KG1 (cell line): Measurements from ENCODE around the gene GANAB.
"Not testable (repeated sequence)": the region's sequence is repeated elsewhere in the genome, so short reads cannot be mapped to it uniquely, and the experiment has no call there.

Experiments used
- DNase-seq: peaks from one replicate; lab custom pipeline; 2025; lab: John Stamatoyannopoulos, UW

GANAB gene

DNA sequence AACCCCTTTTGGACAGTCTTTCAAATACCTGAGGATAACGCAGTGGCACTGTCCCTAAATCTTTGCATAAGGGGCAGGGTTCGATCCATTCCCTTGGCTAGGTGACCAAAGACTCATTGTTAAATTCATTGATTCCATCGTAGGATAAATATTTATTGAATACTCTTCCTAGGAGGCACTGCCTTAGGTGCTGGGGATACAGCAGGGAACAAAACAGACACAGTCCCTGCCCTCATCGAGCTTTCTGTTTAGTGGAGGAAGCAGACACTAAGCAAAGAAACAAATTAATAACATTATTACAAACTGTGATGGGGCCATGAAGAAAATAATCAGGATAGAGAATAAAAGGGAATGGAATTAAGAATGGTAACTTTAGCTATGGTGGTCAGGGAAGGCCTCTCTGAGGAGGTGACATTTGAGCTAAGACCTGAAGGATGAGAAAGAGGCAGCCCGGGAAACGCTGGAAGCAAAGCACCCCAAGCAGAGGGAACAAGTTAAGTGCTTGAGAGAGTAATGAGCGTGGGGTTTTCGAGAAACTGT is 25.3 kb downstream of the GANAB start:
- no peak for DNase-seq

DNA sequence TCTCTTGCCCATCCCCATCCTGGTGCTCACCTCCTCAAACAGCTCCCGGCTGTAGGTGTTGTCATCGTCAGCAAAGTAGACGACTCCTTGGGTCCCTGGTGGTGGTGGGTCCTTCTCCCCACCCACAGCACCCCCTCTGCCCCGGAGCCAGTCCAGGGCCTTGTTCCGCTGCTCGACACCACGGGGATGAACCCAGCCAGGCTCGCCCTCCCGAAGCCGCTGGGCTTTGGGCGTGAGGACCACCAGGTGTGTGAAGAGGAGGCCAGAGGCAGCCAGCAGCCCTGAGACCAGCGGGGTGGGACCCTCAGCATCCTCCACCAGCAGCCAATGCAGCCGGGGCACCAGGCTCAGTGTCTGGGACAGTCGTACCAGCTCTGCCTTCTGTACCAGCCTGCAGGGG is 29.5 kb downstream of the GANAB start:
- not testable (repeated sequence) for DNase-seq

- DNase-seq, result no peak
Observed at GRCh38 chr11:62615521-62615920, 30.9 kb downstream of the GANAB start.

DNA sequence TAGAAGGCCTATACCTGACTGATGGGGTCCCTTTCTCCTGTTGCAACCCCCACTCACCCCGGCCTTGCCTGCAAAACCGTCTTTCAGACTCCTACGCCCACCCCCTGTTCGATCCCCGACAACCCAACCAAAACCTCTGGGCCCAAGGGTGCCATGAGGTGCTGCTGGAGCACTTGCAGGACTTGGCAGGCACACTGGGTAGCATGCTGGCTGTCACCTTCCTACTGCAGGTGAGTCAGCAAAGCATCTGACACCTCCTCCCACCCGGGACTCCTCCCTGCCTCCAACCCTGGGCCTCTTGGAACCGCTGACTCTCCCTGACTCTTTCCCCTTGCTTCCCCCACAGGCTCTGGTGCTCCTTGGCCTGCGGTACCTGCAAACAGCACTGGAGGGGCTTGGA is 32.1 kb downstream of the GANAB start:
- no peak for DNase-seq

GRCh38 chr11:62613291-62613778 is 33.1 kb downstream of the GANAB start:
- DNase-seq, result no peak

- DNase-seq, result peak; percentile 87
Observed at GRCh38 chr11:62612366-62613290, 33.8 kb downstream of the GANAB start, which contains the start of the genes EML3 and ROM1. TSS of gene EML3 (minus strand) at chr11:62612775. CDS start at chr11:62612457, 318 bp downstream. TSS of gene ROM1 (plus strand) at chr11:62613257. CDS start at chr11:62613282, 25 bp downstream.

DNA sequence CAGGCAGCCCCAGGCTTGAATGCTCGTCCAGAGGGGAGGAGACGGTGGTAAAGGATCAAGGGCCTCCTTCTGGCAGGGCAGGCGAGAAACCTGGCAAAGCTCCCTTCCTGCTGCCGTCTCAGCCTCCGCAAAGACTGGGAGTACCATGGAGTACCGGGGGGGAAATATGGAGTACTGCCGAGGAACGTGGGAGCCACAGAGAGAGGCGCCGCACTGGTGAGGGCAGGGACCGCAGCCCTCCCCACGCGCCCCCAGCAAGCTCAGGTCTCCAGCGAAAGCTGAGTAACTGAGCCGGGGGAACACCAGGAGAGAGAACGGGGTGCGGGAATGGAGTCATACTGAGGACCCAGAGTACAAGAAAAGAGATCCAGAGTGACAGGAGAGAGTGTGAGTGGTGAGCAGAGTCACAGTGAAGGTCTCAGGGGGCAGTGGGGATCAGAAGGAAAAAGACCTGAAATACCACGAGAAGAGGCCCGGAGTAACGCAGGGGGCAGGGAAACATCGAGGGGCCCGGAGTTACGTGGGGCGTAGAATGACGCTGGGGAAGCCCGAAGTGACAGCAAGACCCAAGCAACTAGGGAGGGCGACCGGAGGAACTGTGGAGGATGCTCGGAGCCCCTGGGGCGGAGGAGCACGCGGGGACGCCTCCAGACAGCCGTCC is 34.6 kb downstream of the GANAB start:
- DNase-seq, result peak; percentile 78

- no peak for DNase-seq
Observed at GRCh38 chr11:62610814-62611704, 35.4 kb downstream of the GANAB start.

DNA sequence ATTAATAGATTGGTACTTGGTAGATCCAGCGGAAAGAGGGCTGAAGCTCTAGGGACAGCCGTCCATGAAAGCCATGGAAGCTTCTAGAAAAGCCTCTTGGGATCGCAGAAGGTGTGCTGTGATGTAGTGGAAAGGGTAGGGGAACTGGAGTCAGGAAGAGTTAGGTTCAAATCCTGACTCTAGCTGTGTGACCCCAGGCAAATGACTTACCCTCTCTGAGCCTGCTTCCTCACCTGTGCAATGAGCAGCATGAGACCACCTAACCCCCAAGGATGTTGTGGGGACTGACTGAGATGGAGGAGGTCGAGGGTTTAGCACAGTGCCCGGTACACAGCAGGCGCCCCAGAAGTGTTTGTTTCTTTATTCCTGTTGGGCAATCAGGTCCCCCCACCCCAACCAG is 36.0 kb downstream of the GANAB start:
- DNase-seq, result no peak

GRCh38 chr11:62608776-62609175 is 37.6 kb downstream of the GANAB start:
- DNase-seq, result no peak

DNA sequence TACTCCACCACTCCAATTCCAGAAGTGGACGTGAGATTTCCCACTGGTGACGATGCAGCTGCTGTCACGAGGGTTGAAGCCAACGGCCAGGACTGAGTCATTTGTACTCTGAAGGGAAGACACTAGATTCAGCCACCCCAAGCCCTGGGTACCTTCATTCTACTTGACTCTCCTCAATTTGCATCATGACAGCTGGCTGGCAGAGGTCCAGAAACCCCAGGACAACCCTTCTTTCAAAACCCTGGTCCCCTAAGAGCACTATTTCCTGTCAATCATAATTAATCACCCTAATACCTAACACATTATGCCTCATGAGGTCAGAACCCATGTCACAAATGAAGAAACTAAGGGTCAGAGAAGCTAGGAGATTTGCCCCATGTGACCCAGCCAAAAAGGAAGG is 38.7 kb downstream of the GANAB start:
- DNase-seq, result no peak

DNA sequence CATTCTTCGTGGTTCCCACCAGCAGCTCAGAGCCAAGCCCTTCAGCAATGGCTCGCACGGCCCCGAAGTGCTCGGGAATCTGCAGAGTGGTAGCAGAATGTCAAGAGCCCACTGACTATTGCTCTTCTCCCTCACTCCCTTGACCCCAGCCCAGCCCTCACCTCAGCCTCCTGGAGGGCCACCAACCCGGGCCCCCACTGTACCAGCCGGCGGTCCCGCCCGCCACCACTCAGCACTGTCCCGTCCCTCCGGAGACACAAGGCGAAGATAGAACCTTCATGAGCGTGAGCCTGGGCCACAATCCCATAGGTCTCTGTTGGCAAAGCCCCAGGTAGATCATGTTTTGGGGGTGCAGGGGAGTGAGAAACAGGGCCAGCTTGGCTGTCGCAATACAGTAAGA is 40.5 kb downstream of the GANAB start:
- no peak for DNase-seq

DNA sequence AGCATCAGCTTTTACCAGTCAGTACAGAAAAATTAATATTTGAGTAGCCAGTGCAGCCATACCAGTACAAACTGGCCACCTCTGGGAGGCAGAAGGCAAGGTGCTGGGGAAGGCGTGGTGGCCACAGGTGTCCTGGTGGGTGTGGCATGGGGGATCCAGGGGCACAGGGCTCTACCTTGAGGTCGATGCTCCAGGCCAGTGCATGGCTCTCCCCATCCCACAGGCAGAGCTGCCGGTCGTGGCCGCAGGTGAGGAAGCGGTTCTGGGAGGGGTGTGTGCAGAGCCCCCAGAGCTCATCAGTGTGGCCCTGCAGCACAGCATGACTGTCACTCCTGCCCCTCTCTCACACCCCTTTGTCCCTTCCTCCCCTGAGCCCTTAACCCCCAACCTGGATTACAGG is 40.9 kb downstream of the GANAB start:
- no peak for DNase-seq

GRCh38 chr11:62604460-62605120 is 41.8 kb downstream of the GANAB start:
- no peak for DNase-seq

GRCh38 chr11:62603776-62604299 is 42.6 kb downstream of the GANAB start:
- no peak for DNase-seq

- DNase-seq, result no peak
Observed at GRCh38 chr11:62603072-62603408, 43.4 kb downstream of the GANAB start.

DNA sequence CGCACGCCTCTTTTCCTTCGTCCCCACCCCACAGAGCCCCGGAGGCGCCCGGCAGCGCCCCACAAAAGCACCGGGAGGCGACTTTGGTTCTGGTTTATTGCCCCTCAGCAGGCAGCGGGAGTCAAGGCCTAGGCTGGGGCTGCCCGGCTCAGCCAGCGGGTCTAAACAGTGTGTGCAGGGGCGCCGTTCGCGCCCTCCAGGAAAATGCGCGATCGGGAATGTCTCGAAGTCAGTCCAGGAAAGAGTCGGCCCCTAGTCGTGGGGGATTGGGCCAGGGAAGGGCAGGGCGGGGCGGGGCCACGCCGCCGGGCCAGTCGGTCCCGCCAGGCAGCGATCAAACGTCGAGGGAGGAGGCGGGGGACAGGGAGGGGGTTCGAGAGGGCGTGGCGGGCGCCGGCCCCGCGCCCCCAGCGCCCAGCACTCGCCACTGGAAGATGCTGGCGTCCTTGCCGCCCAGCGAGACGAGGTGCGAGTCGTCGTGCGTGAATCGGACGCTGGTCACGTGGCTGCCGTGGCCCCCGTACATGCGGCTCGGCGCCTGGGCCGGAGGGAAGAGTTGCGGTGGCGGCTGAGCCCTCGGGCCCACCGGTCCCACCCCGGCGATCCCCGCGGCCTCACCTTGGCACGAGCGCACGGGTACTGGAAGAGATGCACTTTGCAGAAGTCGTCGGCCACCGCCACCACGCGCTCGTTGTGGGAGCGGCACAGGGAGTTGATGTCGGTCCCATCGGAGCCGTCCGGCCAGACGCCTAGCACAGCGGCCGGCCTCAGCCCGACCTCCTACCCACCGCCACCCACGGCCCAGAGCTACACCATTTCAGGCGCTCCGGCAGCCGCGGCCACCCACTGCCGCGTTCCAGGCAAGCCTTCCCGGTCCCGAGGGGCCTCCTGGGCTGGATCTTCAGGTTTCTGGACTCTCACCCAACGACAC is 44.0 kb downstream of the GANAB start:
- no peak for DNase-seq

DNA sequence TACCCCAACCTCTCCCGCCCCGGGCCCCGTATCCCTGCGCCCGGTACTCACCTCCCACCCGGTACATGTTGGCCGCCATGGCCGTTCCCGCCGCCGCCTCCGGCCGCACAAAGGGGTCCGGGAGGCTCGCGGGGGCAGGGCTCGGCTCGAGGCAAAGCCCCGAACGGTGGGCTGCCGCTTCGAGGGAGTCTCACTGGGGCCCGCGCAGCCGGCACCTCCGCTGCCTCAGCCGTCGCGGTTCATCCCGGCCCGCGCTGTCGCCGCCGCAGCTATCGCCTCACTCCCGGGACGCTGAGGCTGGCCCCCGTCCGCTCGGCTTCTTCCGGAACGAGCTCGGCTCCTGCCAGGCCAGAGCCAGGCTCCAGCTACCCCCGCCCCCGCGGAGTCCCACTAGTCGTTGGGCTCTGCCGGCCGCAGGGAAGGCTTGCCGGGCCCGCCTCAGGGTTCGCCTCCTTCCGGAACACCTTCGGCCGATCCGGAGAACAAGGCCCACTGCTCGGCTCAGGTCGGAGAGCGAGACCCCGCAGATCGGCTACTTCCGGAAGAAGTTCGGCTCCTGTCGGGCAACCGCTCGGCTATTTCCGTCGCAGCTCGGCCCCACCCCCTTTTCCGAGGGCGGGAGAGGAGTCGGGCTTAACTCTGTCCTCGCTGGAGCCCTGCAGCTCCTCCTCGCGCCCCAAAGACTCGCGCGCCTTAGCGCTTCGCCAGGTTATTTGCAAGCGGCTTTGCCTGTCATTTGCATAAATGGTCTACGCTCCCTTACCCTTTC is 44.9 kb downstream of the GANAB start, which contains the start of gene MTA2:
MTA2 (minus strand) TSS at position 494 of the 769 bp plus-strand sequence; CDS start at position 79, 415 bp downstream.
- DNase-seq, result peak; percentile 98

- DNase-seq, result no peak
Observed at GRCh38 chr11:62601122-62601371, 45.4 kb downstream of the GANAB start.
